K562 (cell line): ENCODE data around the gene HK1. TPM values are rescaled to one million over a fixed set of nuclear protein-coding genes. Genes with fewer than 3 reads are reported as not detected.
A peak's percentile ranks its signal among the peaks of the same experiment; 100 is the strongest.

ENCODE experiments used
- C11orf30 ChIP-seq: fragments of 450-650 bp; IDR thresholded peaks from 2 replicates; pipeline ENCODE4 v1.6.1; 2016; ENCODE audit warnings: low read depth, mild to moderate bottlenecking
- DPF2 ChIP-seq: fragments of 450-650 bp; IDR thresholded peaks from 2 replicates; pipeline ENCODE4 v1.6.1; 2016
- HIVEP1 ChIP-seq: fragments of 250-450 bp; sonication (Bioruptor Pico); IDR thresholded peaks from 2 replicates; pipeline ENCODE4 v1.4.0; 2020; ENCODE audit warnings: mild to moderate bottlenecking
- JUND ChIP-seq, 2 experiments: IDR thresholded peaks; 2 replicates in 1 of 2; 3 replicates in 1 of 2; pipeline ENCODE4 v1.6.1; 2011; ENCODE audit warnings: borderline replicate concordance in 2 of 2, low read depth in 2 of 2, low read length in 2 of 2, improper control_type of control experiment in 1 of 2, missing biosample characterization in 1 of 2, missing genetic modification characterization in 1 of 2, missing genetic modification reagents in 1 of 2
- MECOM ChIP-seq: fragments of 250-450 bp; sonication (Bioruptor Pico); IDR thresholded peaks from 2 replicates; pipeline ENCODE4 v1.8.0; 2022; ENCODE audit warnings: inconsistent platforms
- MTA2 ChIP-seq: fragments of 450-650 bp; IDR thresholded peaks from 2 replicates; pipeline ENCODE4 v1.6.1; 2016; ENCODE audit warnings: low read depth
- PBX2 ChIP-seq, 2 experiments: IDR thresholded peaks in 1 of 2; conservative IDR thresholded peaks in 1 of 2; 2 replicates each; pipeline ENCODE4 v1.6.1; 2016; ENCODE audit warnings: low read depth in 2 of 2, mild to moderate bottlenecking in 1 of 2, missing compliant biosample characterization in 1 of 2, missing genetic modification characterization in 1 of 2, moderate library complexity in 1 of 2
- SNRNP70 ChIP-seq: fragments of 200-400 bp; formaldehyde crosslinking; optimal IDR thresholded peaks from 2 replicates; pipeline ENCODE3; 2017; ENCODE audit warnings: low read depth, low read length
- VEZF1 ChIP-seq: fragments of 200-800 bp; sonication (Bioruptor generic); IDR thresholded peaks from 2 replicates; pipeline ENCODE4 v1.6.1; 2017; ENCODE audit warnings: missing genetic modification characterization, missing compliant biosample characterization
- ZBTB12 ChIP-seq: fragments of 250-450 bp; sonication (Bioruptor Pico); IDR thresholded peaks from 2 replicates; pipeline ENCODE4 v1.4.0; 2020
- ZNF740 ChIP-seq, 3 experiments: fragments of 200-800 bp in 1 of 3; sonication (Bioruptor generic) in 1 of 3; sonication (generic) in 1 of 3; formaldehyde crosslinking in 1 of 3; IDR thresholded peaks; 2 replicates each; pipeline versions ENCODE4 v1.6.1 to v1.8.0; 2016 to 2022; ENCODE audit warnings: mild to moderate bottlenecking in 2 of 3, missing compliant biosample characterization in 2 of 3, missing genetic modification characterization in 2 of 3, missing genetic modification reagents in 1 of 3
- polyA plus RNA-seq, 8 experiments: library from polyadenylated mRNA; depleted of rRNA in 4 of 8; stranded (reverse) in 5 of 8; unstranded in 3 of 8; fragments of >200 nt; fragmentation: Nextera tagmentation in 2 of 8; fragmentation: Illumina TruSeq in 1 of 8; extraction: Ambion mirVana in 2 of 8; extraction: Trizol in 1 of 8; gene quantifications; 2 replicates each; pipeline versions ENCODE4 v1.2.1 to v1.2.3, GENCODE V29; 2011 to 2014; ENCODE audit warnings: inconsistent platforms in 1 of 8, missing spikeins in 1 of 8
- total RNA-seq, 7 experiments: library from RNA; depleted of rRNA in 6 of 7; stranded (reverse); fragments of >200 nt in 6 of 7; fragmentation: Illumina TruSeq in 2 of 7; extraction: Trizol in 2 of 7; gene quantifications; 2 replicates each; pipeline versions ENCODE4 v1.2.1 to v1.2.3, GENCODE V29; 2011 to 2021; ENCODE audit warnings: low replicate concordance in 1 of 7

The HK1 gene
- total and polyA plus RNA-seq, 9 of the 15 experiments (the other 6 are each of a cell fraction or from before 2014, with no cell fraction given): 29.2 to 444 (median 193) TPM

GRCh38 chr10:69409968-69410367 is 131.7 kb downstream of the HK1 start (continued):
- TF ChIP-seq C11orf30 (peak; percentile 61), PBX2 (CRISPR knock-in tag; IDR thresholded peaks at IDR 0.05; ENCODE audit: low read depth) (no peak), PBX2 (tag; conservative IDR thresholded peaks at IDR 0.05; ENCODE audit: low read depth) (peak; percentile 54; the same call in 1 of the 2 replicates), MECOM (0 out of 2 replicates have a peak, but pooled peaks have one; percentile 40), SNRNP70 (no peak), MTA2 (no peak), JUND (IDR thresholded peaks at IDR 0.05; ENCODE audit: borderline replicate concordance, low read depth, low read length) (peak; percentile 73; the same call in 1 of the 2 replicates), JUND (tag; IDR thresholded peaks at IDR 0.05; ENCODE audit: borderline replicate concordance, low read depth, low read length) (peak; percentile 48; the same call in 1 of the 3 replicates), VEZF1 (0 out of 2 replicates have a peak, but pooled peaks have one; percentile 23), ZNF740 (CRISPR knock-in tag; IDR thresholded peaks at IDR 0.05) (no peak), ZNF740 (tag; IDR thresholded peaks at IDR 0.05) (no peak), HIVEP1 (CRISPR knock-in tag) (no peak), DPF2 (peak; percentile 44; the same call in 1 of the 2 replicates), ZBTB12 (CRISPR knock-in tag) (0 out of 2 replicates have a peak, but pooled peaks have one; percentile 35)
- TF ChIP-seq, all 486 proteins: peak for 33
